GM19452 (cell line): Measurements from ENCODE around the gene PYCARD.
"Not testable (repeated sequence)": the region's sequence is repeated elsewhere in the genome, so short reads cannot be mapped to it uniquely, and the experiment has no call there.

Source experiments
- ATAC-seq: cut with Tn5 transposase; IDR thresholded peaks from one replicate; pipeline ENCODE4 v1.9.1; 2021; ENCODE audit not compliant: unreplicated experiment

The PYCARD gene

GRCh38 chr16:31191697-31192428 is 10.7 kb downstream of the PYCARD start:
- ATAC-seq: no peak

GRCh38 chr16:31190818-31191444 is 11.6 kb downstream of the PYCARD start:
- no peak for ATAC-seq

- ATAC-seq: no peak
Measured at GRCh38 chr16:31190061-31190460, 12.5 kb downstream of the PYCARD start.

GRCh38 chr16:31189412-31189778 is 13.2 kb downstream of the PYCARD start:
- no peak for ATAC-seq

GRCh38 chr16:31188450-31189411 is 13.8 kb downstream of the PYCARD start:
- ATAC-seq: no peak

GRCh38 chr16:31187808-31188189 is 14.8 kb downstream of the PYCARD start:
- no peak for ATAC-seq

GRCh38 chr16:31186930-31187807 is 15.4 kb downstream of the PYCARD start:
- ATAC-seq: no peak

- ATAC-seq: no peak
Measured at GRCh38 chr16:31186176-31186575, 16.4 kb downstream of the PYCARD start.

- ATAC-seq: no peak
Measured at GRCh38 chr16:31185339-31185738, 17.2 kb downstream of the PYCARD start.

GRCh38 chr16:31184888-31185287 is 17.7 kb downstream of the PYCARD start:
- no peak for ATAC-seq

- no peak for ATAC-seq
Measured at GRCh38 chr16:31183432-31184428, 18.8 kb downstream of the PYCARD start.

- ATAC-seq: no peak
Measured at GRCh38 chr16:31182391-31182790, 20.2 kb downstream of the PYCARD start.

- no peak for ATAC-seq
Measured at GRCh38 chr16:31181102-31181830, 21.3 kb downstream of the PYCARD start.

GRCh38 chr16:31179747-31180459 is 22.7 kb downstream of the PYCARD start, which contains the start of gene FUS:
Gene FUS (plus strand): TSS chr16:31180139. CDS start chr16:31180215, 76 bp downstream.
- peak; percentile 51 for ATAC-seq

GRCh38 chr16:31179219-31179746 is 23.3 kb downstream of the PYCARD start:
- peak; percentile 3 for ATAC-seq

GRCh38 chr16:31177136-31177535 is 25.4 kb downstream of the PYCARD start:
- ATAC-seq: no peak

GRCh38 chr16:31170048-31170447 is 32.5 kb downstream of the PYCARD start:
- ATAC-seq: not testable (repeated sequence)

GRCh38 chr16:31168848-31169247 is 33.7 kb downstream of the PYCARD start:
- ATAC-seq: no peak
